GM21381 (cell line): ENCODE data around the gene HORMAD1.
"Not testable (repeated sequence)": the region's sequence is repeated elsewhere in the genome, so short reads cannot be mapped to it uniquely, and the experiment has no call there.

ENCODE experiments used
- ATAC-seq: cut with Tn5 transposase; IDR thresholded peaks from one replicate; pipeline ENCODE4 v1.9.1; 2021; ENCODE audit warnings: mild to moderate bottlenecking, moderate library complexity; ENCODE audit not compliant: unreplicated experiment

Gene HORMAD1

GRCh38 chr1:150696995-150697927 lies 23.4 kb downstream of the HORMAD1 start, which contains the start of gene GOLPH3L:
TSS of gene GOLPH3L (minus strand) at chr1:150697154. CDS start at chr1:150694838, 2,316 bp downstream.
- ATAC-seq: peak; percentile 99

- ATAC-seq: no peak
Observed at GRCh38 chr1:150696590-150696989, 24.1 kb downstream of the HORMAD1 start.

- no peak for ATAC-seq
Observed at GRCh38 chr1:150696162-150696561, 24.5 kb downstream of the HORMAD1 start.

- ATAC-seq: no peak
Observed at GRCh38 chr1:150695561-150695960, 25.1 kb downstream of the HORMAD1 start.

- ATAC-seq: no peak
Observed at GRCh38 chr1:150692720-150693119, 28.0 kb downstream of the HORMAD1 start.

- ATAC-seq: no peak
Observed at GRCh38 chr1:150688763-150689162, 31.9 kb downstream of the HORMAD1 start.

- no peak for ATAC-seq
Observed at GRCh38 chr1:150686275-150686674, 34.4 kb downstream of the HORMAD1 start.

- no peak for ATAC-seq
Observed at GRCh38 chr1:150683914-150684313, 36.8 kb downstream of the HORMAD1 start.

GRCh38 chr1:150678988-150679387 lies 41.7 kb downstream of the HORMAD1 start:
- no peak for ATAC-seq

GRCh38 chr1:150674881-150675280 lies 45.8 kb downstream of the HORMAD1 start:
- no peak for ATAC-seq

GRCh38 chr1:150663321-150663720 lies 57.4 kb downstream of the HORMAD1 start:
- ATAC-seq: no peak

GRCh38 chr1:150662811-150663210 lies 57.9 kb downstream of the HORMAD1 start:
- no peak for ATAC-seq

GRCh38 chr1:150661156-150661555 lies 59.5 kb downstream of the HORMAD1 start:
- no peak for ATAC-seq

GRCh38 chr1:150660584-150660983 lies 60.1 kb downstream of the HORMAD1 start:
- no peak for ATAC-seq

GRCh38 chr1:150657064-150657463 lies 63.6 kb downstream of the HORMAD1 start:
- not testable (repeated sequence) for ATAC-seq

- ATAC-seq: not testable (repeated sequence)
Observed at GRCh38 chr1:150654635-150655034, 66.1 kb downstream of the HORMAD1 start.

- no peak for ATAC-seq
Observed at GRCh38 chr1:150650193-150650592, 70.5 kb downstream of the HORMAD1 start.

GRCh38 chr1:150649441-150650075 lies 71.1 kb downstream of the HORMAD1 start:
- ATAC-seq: no peak
